GM21526 (cell line): ENCODE data around the gene ZFHX3.

Source experiments
- ATAC-seq: cut with Tn5 transposase; IDR thresholded peaks from one replicate; pipeline ENCODE4 v1.9.1; 2021; ENCODE audit warnings: moderate library complexity; ENCODE audit not compliant: unreplicated experiment, low FRiP score

ZFHX3 gene

DNA sequence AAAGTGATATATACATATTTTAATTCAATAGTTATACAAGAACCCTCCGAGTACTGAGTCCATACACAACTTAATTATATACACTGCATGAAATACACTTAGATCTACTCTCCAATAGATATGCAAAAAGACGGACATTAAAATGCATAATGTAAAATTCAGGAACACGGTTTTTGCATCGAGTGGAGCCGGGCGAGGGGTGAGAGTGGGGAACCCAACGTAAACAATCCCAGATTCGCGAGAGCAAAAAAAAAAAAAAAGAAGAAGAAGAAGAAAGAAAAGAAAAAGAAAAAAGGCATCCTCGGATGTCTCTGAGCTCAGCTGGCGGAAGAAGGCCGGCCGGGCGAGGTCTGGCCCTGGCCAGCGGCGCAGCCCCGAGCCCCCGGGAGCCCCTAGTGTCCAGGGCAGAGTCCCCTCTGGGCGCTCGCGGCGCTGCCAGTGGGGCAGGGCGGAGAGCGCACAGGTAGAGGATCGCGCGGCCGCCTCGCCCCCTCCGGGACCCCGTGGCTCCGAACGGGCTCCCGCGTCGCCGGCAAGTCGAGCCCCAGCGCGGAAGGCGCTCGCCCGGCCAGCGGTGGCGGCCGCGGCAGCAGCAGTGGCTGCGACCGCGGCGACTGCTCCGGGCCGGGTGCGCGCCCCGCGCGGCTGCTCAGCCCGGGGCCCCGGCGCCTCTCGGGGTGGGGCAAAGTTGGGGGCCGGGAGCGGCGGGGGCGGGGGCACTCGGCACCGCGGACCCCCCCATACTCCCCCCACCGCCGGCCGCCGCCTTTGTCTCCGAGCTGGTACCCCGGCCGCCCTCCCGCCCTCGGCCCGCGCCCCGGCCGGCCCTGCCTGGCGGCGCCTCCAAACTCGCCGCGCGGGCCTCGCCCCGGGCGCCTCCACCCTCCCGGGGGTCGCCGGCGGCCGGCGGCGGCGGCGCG is 9.6 kb upstream of the ZFHX3 start:
- peak; percentile 44 for ATAC-seq

GRCh38 chr16:73056921-73057290 is 9.0 kb upstream of the ZFHX3 start:
- ATAC-seq = no peak

DNA sequence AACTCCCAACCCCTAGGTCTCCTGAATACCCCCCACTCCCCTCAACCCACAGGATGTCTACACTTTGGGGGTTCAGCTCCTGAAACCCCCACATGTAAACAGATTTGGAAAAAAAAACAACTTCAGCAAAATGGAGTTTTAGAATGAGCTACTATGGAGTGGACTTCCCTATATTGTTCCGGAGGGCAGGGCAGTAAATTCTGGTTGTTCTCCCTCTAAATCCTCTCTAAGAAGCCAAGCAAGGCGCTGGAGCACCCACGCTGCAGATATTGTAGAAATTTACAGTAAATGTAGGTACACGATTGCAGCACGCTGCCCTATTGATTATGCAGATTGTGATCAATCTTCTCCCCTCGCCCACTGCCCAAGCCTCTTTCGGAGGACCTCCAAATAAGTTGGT is 8.5 kb upstream of the ZFHX3 start:
- no peak for ATAC-seq

- no peak for ATAC-seq
Measured at GRCh38 chr16:73054813-73055482, 7.0 kb upstream of the ZFHX3 start.

DNA sequence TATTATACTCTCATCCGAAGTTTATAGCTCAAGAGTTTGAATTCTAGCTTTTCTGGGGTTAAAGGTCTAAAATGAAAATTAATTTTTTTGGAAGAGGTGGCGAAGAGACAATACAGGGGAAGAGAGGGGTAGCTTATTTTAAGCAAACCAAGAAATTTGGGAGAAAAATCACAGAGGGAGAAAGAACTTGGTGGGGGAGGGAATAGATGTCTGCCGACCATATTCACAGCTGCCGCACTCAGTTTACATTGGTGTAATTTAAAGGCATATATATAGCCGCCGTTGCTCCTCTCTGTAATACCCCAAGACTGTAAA is 6.5 kb upstream of the ZFHX3 start:
- no peak for ATAC-seq

DNA sequence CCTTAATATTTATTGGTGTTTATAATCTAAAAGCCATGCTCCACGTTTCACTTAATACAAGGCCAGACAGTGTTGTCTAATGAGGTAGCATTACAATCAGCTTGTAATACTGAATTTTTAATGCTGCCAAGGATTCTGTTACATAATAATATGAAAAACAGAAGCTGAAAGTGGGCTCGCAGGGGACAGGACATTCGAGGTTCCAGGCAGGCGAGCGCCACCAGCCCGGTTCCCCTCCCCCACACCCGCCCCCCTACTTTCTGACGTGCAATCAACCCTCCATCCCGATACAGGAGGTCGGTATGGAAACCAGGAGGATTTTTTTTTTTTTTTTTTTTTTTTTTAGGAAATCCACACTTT is 6.2 kb upstream of the ZFHX3 start:
- ATAC-seq = no peak

DNA sequence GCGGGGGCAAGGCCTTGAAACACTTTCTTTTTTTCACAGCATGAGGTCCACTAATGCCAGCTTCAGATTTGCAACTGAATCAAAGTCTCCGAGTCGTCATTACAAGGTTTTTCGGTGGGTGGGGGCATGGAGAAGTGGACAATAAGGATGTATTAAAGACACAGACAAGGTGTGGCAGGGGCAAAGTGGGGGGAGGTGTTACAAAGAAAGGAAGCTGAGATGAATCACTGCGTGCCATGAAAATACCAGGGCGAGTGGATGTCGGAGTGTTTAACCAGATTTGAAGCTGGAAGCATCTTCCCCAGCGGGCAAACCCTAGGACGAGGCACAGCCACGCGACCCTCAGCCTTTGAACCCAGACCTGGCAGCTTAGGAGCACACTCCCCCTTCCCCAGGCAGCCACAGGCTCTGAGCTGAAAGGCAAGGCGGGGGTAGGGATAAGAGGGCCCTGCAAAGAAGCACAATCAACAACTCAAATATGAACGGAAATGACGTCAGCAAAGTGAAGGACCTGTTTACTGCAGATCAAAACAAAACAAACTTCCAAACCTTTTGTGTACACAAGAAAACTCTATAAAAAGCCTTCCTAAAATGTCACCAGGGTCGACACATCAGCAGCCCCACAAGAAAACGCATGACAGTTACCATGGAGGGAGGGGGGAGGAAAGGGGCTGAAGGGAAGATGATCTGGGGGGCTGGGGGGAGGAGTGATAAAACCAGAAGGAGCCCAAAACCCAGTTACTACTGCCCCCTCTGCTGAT is 5.6 kb upstream of the ZFHX3 start:
- ATAC-seq = no peak

DNA sequence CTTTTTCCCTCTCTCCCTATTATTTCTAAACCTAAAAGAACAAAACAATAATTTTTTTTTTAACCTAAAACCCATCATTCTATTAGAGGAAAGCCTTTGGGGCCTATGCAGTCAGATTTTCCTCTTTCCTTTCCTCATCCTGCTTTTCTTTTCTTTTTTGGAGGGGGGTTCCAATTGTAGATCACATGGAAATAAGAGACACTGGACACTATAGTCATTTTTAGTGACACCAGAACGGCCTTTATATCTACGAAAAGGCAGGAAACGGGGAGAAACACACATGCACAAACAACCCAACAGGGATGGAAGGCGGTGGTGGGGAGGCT is 5.1 kb upstream of the ZFHX3 start:
- ATAC-seq = no peak

GRCh38 chr16:73052576-73052975 is 4.6 kb upstream of the ZFHX3 start:
- ATAC-seq = no peak

- no peak for ATAC-seq
Measured at GRCh38 chr16:73051961-73052360, 4.0 kb upstream of the ZFHX3 start.

- no peak for ATAC-seq
Measured at GRCh38 chr16:73051226-73051625, 3.3 kb upstream of the ZFHX3 start.

DNA sequence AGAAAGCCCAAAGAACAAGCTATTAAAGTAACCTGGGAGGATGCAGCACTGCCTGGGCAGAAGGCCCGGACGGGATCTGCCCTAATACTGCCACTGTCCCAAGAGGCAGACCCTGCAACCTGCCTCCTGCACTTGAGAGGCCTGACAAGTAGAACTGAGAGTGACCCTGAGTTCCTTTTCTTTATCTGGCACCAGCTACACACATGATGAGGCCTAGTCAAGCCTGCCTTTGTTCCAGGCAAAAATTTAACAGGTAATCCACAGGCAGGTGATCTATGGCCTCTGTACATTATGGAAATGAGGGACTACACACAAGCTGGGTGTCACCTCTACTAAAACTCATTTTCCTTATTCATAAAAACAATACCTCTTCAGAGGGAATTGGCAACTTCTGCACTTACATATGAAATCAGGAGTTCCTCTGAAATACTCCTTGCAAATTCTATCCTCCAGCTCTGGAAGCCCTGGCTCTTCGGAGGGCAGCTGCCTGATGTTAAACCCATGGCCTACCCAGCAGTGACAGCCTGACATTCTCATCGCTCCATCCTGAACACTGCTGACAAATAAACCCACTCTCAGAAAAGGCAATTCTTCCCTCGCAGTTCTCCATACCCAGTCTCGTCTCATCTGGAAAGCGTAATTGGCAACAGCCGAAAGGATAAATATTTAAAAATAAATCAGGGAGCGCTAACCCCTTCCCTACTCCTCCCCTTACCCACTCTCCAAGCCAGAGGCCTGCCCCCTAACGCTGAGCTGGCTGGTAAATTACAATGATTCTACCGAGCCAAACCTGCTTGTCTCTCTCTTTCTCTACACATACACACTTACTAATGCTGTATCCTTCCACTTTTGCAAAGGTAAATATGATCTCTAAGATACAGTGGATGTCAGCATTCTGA is 2.5 kb upstream of the ZFHX3 start:
- ATAC-seq = no peak

- no peak for ATAC-seq
Measured at GRCh38 chr16:73049511-73049910, 1.6 kb upstream of the ZFHX3 start.

- no peak for ATAC-seq
Measured at GRCh38 chr16:73049091-73049490, 1.2 kb upstream of the ZFHX3 start.

DNA sequence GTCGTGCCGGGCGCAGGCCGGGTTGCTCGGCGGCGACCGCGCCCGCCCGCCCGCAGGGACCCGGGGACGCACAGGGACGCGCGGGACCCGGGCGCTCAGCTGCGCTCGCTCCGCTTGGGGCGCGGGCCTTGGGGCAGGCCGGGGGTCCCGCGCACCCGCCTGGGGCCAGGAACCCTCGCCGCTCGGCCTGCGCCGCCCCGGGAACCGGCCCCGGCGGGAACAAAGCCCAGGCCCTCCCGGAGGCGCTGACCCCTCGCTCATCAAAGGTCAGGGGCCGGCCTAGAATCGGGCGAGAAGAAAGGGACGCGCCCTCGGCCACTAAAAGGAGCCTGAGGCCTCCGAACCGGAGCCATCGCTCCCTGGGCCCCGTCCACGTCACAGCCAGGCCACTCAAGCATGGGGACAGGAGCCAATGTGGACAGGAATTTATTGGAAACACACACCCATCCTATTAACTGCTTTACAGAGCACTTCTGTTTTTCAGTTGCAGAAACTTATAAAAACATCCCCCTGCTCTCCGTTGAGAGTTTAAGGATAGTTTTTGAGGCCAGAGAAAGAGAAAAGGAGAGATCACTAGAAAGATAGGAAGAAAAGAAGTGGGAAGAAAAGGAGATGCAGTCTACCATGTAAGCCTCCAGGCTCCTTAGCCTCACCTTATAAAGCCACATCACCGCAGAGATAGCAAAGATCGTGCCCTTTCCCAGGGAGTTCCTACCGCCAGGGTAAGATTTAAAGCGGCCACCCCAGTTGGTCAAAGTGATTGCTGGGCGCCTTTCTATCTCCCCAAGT is 558 bp upstream of the ZFHX3 start:
- no peak for ATAC-seq

DNA sequence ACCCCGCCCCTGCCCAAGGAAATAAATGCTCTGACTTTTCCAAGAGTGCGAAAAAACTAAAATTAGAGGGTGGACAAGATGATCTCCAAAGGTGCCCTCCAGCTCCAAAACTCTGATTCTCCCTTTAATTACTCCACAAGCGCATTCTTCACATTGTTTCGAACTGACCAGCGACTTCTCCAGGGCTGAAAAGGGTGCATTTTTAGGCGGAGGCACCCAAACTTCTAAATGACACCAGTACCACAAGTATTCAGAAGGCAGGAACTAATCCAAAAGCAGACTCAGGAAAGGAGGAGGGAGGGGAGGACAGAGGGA is 750 bp downstream of the ZFHX3 start:
- no peak for ATAC-seq

- ATAC-seq = no peak
Measured at GRCh38 chr16:73046849-73047214, 1.1 kb downstream of the ZFHX3 start.

- no peak for ATAC-seq
Measured at GRCh38 chr16:73046202-73046848, 1.6 kb downstream of the ZFHX3 start.

GRCh38 chr16:73043828-73044467 is 4.0 kb downstream of the ZFHX3 start:
- ATAC-seq = no peak
